Activated CD4-positive, alpha-beta T cell treated with anti-CD3 and anti-CD28 coated beads, Interleukin-2, amount 50 U/mL, for 4 hours (primary cell): ENCODE results near the gene SPTSSB.
A peak's percentile ranks its signal among the peaks of the same experiment; 100 is the strongest.

Source experiments
- DNase-seq, 2 experiments: peaks; one replicate each; pipeline ENCODE4 v3.0.0-alpha.2; 2020

Gene SPTSSB

DNA sequence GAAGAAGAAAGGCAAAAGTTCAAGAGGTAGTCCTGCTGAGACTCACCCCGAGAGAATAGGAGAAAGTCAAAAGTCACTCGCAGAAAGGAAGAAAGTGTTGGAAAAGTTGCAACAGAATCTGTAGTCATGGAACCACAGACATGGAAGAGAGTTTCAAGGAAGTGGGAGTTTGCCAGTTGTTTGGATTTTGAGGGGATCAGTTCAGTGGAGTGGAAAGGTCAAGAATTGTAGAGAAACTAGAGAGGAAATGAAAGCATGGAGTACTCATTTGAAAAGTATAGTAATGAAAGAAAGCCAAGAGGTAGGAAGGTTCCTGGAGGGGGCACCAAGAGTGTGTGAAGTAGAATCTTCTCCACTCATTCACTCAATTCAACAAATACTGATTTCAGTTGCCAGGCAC lies 34.7 kb downstream of the SPTSSB start:
- no peak for DNase-seq

DNA sequence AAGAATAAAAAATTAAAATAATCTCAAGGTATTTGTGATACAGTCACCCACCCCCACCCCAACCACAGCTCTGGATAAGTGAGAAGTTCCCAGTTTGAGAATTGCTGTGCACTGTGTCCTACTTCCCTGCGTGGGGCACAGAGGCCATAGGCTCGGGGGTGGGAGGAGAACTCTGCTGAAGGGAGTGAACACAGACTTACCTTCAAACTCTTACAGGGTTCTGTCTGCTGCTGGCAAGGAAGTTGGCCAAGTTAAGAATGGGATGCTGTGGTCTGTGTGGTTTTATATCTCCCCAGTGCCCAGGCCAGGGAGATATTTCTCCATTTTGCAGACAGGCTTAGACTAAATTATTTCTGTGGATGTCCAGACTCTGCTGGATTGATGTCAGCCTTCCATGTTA lies 37.6 kb downstream of the SPTSSB start:
- DNase-seq, result no peak

DNA sequence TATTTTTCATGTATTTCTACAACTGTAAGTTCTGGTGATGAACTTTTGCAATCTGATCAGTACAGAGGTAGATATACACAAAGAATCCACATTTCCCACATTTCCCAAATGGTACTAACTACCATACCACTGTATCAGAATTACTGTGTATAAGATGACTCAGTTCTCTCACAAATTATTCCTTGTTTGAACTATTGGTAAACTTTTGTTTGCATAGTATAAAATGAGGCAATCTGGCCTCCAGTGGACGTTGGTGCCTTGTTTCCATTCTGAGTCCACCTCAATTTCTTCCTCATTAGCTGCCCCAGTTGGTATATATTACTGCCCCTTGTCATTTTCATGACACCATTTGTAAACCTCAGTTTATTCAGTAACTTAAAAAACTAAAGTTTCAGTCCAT lies 38.5 kb downstream of the SPTSSB start:
- DNase-seq, result no peak

DNA sequence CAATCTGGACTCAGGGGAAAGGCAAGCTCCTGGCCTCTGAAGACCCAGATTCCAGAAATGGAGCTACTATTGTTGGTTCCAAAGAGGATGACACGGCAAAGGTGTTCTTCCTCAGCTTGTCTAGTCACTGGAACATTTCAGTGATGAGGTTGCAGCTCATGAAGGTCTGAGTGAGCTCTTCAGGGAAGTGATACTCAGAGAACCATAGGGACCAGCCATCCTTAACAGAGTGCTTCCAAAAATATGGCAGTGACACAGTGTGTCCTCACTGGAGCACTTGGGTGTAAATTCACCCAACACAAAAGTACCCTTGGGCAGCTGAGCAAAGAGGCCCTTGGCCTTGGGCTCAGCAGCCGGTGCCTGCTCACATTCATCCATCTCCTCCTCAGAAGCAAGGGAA lies 46.3 kb downstream of the SPTSSB start:
- DNase-seq, result no peak

DNA sequence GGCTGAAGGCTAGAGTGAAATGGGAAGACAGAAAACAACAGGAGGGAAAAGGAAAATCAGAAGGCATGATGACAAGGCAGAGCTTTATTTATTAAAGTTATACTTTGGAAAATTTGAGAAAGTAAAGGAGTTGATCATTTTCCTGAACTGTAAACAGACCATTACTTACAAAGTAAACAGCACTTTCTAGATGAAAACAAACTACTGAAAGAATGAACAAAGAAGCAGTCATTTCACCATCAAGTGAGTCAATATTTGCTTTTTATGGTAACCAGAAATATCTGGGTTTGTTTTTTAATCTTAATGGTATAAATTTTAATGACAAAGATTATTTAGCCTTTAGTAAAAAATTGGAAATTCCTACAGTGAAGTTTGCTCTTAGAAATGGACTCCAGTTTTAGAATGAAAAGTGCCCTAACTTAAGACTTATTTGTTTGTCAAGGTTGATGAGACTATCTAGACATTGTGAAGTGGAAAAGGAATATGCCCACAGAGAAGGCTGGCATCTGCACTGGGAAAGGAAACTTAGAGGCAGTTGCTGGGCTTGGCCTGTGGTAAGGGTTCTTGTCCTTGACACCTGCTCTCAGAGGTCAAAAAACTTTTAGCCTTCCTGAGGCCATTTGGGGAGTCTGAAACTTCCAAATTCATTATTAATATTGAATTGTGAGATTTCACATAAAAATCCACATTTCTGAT lies 47.2 kb downstream of the SPTSSB start:
- DNase-seq, result no peak

DNA sequence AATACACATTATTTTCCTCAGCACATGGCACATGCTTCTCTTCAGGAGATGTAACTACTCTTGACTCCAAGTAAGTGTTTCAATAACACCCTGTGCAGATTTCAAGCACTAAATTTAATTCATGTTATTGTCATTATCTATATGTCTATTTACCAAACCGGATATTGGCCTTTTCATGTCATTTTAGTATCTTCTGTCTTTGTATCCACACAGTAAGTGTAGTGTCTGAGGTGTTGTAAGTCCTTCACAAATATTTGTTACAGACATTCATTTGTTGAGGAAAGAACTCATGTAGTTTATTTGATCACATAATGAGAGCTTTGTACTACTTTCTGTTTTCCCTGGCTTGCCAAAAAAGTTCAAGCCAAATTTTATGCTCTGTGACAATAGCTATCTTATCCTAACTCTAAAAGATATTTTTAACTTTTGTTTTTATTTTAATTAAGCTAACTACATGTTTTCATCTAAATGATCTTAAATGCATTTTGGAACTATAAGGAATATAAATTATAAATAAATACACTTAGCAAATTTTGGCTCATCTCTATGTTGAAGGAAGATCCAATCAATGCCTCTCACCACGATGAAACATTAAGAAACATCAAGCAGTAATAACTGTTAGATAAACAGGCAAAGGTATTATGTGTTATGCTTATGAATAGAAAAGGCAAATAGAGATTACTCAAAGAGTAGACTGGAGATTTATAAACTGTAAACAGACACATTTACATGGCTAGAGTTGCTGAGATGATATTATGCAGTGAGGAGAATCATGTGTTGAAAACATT lies 48.3 kb downstream of the SPTSSB start:
- no peak for DNase-seq

DNA sequence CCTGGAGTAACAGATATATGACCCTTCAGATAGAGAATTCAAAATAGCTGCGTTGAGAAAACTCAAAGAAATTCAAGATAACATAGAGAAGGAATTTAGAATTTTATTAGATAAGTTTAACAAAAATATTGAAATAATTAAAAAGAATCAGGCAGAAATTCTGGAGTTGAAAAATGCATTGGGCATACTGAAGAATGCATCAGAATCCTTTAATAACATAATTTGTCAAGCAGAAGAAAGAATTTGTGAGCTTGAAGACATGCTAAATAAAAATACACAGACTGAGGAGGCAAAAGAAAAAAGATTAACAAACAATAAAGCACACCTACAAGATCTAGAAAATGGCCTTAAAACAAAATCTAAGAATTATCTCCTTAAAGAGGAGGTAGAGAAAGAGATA lies 50.5 kb downstream of the SPTSSB start:
- no peak for DNase-seq

DNA sequence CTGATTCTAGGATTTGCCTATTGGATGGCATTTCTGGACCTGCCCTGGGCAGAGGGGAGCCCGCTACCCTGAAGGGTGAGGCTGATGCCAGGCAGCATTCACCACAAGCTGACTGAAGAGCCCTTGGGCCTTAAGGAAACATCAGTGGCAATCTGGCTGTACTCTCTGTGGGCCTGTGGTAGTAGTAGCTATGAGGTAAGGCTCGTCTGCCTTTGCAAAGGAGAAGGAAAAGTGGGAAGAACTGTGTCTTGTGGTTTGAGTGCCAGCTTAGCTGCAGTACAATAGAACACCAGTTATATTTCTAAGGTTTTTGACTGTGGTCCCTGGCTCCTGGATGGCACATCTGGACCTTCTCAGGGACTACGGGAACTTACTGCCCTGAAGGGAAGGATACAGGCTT lies 51.5 kb downstream of the SPTSSB start:
- no peak for DNase-seq

DNA sequence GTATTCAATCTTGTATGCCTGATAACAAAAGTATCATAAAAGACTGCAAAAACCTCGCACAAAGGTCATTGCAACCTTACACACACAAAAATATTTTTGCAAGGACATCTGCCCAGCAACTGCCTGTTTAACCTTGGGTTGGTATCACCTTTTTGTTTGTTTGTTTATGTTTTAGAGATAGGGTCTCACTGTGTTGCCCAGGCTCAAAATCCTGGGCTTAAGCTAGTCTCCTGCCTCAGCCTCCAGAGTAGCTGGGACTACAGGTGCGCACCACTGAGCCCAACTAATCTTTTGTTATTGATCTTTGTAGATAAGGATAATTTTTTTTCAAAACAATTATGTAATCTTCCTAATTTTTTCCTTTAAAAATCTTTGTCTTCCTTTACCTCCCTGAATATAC lies 54.2 kb downstream of the SPTSSB start:
- no peak for DNase-seq

DNA sequence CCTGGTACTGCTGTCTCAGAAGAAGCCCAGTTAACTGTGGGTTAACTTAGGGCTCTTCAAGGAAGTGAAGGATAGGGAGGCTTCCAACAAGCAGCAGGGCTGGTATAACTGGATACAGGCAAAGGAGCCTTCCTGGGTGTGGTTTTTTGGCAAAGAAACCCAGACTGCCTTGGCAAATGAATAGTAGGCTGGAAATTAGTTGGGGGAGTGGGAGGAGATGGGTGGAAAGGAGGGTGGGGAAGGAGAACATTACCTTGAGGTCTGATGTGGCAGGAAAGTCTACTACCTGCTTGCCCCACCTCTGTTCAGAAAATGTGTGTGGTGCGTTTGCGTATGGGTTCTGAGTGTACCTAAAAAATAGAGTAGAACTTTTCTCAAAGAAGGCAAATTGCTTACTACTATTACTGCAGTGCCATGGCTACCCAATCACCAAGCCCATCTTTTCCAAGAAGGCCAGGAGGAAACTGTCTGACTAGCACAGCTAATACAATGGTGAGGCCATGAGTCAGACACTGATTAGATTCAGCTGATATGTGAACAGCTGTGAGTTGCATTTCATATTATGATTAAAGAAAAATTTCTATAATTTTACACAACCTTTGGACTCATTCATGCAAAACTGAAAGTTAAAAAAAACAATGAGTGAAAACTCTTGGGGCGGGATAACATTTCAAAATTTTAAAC lies 55.2 kb downstream of the SPTSSB start:
- no peak for DNase-seq

DNA sequence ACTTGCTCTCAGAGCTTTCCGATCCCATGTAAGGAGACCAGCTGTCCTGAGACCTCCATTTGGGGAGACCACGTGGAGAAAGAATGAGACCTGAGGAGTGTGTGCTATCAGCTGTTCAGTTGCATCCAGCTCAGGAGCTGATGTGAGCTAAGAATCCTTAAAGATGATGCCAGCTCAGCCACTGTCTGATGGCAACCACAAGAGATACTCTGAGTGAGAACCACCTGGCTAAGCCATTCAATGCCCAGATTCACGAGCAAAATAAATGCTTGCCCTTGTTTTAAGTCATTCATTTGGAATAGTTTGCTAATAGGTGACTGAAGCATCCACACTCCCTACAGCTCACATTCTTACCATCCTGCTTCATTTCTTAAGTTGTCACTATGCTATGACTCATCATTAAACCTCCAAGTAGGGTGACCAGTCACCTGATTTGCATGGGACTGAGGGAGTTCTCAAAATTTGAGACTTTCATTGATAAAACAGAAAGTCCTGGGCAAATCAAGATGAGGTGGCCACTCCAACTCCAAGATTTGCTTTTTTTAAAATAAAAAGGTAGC lies 56.4 kb downstream of the SPTSSB start:
- no peak for DNase-seq

DNA sequence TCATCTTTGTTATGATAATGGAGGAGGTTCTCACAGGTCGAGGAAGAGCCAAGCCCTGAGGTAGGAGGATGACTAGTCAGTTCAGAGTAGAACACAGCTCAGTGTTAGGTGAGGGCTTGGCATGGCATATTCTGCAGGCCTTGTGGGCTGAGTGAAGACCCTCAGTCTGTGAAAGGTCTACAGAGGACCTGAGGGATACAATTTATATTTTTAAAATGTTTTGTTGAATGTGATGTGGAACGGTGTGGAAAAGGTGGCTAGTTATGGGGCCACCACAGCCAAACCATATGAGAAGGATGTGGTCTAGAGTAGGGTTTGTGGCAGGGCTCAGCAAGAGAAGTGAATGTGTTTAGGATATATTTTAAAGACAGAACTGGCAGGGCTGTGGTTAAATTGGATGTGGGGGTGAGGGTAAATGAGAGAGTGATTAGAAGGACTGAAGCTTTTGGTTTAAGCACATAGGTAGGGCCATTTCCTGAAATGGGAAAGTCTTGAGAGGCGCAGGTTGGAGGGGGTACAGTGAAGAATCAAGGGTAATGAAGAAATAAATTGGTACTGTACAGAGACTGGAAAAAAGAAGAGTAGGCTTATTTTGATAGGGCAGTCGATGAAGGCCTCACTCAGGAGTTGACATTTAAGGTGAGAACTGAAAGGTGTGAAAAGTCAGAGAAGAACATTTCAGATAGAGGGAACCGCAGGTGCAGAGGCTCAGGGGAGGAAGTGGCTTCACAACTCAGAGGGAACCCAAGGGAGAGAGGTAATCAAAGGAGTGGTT lies 60.5 kb downstream of the SPTSSB start:
- DNase-seq, result peak in 1 of 2 experiments; percentile 8

DNA sequence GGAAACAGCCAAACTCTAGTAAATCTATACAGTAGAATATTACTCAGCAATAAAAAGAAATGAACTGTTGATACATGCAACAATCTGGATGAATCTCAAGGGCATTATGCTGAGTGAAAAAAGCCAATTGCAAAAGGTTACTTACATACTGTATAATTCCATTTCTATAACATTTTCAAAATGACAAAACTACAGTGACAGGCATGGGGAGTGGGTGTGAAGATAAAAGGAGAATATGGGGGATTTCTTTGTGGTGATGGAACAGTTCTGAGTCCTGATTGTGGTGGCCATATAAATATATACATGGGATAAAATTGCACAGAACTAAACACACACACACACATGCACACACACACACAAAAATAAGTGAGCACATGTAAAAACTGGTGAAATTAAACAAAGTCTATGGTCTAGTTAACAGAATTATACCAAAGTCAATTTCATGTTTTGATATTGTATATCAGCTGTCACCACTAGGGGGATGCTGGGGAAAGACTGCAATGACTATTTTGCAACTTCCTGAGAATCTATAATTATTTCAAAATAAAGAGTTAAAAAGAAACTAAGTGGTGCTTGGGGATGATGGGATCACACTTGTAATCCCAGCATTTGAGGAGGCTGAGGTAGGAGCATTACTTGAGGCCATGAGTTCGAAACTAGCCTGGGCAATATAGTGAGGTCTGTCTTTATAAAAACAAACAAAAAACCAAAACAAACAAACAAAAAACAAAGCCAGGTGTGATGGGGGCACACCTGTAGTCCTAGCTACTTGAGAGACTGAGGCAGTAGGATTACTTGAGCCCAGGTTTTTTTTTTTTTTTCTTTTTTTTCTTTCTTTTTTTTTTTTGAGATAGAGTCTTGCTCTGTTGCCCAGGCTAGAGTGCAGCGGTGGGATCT lies 66.0 kb downstream of the SPTSSB start:
- DNase-seq, result no peak

DNA sequence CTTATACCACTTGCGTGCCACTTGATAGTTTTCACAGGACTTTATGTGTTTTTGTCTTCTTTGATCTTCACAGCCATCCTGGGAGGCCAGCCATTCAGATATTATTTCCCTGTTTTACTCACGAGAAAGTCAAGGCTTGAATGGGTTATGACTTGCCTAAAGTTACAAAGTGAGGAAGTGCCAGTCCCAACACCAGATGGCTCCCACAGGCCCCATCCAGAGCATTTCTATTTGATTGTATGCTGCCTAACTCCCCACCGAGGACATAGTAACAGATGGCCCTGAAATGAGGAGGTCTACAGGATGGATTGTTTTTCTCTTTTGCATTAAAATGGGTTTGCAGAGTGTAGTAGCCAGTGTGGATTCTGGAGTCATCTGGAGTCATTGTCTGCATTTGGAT lies 74.5 kb downstream of the SPTSSB start:
- no peak for DNase-seq

DNA sequence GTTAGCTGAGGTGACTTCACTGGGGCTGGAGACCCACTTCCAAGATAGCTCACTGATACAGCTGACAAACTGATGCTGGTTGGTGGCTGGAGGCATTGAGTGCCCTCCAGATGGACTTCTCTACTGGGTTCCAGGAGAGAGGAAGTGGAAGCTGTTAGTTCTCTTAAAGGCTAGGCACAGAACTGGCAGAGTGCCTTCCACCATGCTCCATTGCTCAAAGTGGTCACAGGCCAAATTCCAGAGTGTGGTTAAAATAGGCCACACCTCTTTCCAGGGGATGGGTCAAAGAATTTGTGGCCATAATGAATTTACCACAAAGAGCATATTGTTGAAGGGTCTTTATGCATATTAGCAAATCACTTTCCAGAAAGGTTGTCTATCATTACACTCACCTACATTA lies 76.0 kb downstream of the SPTSSB start:
- DNase-seq, result no peak
